ENCODE data around the gene CPOX. TPM values are rescaled to one million over a fixed set of nuclear protein-coding genes. Genes with fewer than 3 reads are reported as not detected.

Gene CPOX
- total and polyA plus RNA-seq, 2 experiments from 2014 or later: 13.3 to 38.3 TPM

DNA sequence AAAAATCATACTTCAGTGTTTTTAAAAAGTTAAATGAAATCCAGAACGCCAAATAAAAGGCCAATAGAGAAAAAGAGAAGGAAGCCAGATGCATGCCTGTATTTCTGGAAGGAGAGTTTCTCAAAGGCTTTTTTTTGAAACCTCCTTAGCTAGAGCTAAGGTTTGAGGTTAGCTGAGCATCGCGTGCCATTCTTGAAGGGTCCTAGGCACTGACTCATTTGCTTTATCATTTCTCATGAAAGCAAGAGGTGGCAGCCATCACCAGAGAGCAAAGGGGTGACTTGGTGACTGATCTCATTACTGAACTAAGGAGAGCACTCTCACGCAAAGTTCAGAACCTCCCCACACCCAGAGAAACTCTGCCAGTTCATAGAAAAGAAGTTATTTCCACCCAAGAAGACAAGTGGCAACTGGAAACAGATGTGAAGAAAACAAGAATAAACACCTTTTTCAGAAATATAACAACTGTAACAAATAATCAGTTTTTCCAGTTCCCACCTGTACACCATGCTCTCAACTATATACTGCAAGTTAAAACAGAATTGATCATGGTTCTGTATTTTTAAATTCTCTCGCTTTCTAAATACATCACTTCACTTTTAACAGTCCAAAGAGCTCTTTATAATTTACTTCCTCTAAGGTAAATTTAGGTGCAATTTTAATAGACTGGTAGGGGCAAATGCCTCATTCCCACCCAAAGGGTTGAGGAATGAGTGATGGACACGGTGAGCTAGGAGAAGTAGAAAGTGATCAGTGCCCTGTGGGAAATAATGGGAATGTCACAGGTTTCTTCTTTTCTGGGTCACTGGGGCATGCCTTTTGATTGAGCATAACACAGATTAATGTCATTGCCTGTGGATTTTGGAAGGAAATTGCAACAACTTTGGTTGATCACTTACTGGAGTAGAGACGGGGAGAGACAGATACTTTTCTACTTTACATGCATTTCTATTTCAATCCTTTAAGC, 37.0 kb downstream of the CPOX start (continued):
- TF ChIP-seq, protein P1, sequence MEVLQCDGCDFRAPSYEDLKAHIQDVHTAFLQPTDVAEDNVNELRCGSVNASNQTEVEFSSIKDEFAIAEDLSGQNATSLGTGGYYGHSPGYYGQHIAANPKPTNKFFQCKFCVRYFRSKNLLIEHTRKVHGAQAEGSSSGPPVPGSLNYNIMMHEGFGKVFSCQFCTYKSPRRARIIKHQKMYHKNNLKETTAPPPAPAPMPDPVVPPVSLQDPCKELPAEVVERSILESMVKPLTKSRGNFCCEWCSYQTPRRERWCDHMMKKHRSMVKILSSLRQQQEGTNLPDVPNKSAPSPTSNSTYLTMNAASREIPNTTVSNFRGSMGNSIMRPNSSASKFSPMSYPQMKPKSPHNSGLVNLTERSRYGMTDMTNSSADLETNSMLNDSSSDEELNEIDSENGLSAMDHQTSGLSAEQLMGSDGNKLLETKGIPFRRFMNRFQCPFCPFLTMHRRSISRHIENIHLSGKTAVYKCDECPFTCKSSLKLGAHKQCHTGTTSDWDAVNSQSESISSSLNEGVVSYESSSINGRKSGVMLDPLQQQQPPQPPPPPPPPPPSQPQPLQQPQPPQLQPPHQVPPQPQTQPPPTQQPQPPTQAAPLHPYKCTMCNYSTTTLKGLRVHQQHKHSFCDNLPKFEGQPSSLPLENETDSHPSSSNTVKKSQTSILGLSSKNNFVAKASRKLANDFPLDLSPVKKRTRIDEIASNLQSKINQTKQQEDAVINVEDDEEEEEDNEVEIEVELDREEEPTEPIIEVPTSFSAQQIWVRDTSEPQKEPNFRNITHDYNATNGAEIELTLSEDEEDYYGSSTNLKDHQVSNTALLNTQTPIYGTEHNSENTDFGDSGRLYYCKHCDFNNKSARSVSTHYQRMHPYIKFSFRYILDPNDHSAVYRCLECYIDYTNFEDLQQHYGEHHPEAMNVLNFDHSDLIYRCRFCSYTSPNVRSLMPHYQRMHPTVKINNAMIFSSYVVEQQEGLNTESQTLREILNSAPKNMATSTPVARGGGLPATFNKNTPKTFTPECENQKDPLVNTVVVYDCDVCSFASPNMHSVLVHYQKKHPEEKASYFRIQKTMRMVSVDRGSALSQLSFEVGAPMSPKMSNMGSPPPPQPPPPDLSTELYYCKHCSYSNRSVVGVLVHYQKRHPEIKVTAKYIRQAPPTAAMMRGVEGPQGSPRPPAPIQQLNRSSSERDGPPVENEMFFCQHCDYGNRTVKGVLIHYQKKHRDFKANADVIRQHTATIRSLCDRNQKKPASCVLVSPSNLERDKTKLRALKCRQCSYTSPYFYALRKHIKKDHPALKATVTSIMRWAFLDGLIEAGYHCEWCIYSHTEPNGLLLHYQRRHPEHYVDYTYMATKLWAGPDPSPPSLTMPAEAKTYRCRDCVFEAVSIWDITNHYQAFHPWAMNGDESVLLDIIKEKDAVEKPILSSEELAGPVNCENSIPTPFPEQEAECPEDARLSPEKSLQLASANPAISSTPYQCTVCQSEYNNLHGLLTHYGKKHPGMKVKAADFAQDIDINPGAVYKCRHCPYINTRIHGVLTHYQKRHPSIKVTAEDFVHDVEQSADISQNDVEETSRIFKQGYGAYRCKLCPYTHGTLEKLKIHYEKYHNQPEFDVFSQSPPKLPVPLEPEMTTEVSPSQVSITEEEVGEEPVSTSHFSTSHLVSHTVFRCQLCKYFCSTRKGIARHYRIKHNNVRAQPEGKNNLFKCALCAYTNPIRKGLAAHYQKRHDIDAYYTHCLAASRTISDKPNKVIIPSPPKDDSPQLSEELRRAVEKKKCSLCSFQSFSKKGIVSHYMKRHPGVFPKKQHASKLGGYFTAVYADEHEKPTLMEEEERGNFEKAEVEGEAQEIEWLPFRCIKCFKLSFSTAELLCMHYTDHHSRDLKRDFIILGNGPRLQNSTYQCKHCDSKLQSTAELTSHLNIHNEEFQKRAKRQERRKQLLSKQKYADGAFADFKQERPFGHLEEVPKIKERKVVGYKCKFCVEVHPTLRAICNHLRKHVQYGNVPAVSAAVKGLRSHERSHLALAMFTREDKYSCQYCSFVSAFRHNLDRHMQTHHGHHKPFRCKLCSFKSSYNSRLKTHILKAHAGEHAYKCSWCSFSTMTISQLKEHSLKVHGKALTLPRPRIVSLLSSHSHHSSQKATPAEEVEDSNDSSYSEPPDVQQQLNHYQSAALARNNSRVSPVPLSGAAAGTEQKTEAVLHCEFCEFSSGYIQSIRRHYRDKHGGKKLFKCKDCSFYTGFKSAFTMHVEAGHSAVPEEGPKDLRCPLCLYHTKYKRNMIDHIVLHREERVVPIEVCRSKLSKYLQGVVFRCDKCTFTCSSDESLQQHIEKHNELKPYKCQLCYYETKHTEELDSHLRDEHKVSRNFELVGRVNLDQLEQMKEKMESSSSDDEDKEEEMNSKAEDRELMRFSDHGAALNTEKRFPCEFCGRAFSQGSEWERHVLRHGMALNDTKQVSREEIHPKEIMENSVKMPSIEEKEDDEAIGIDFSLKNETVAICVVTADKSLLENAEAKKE (CRISPR knock-in tag; IDR thresholded peaks at IDR 0.05): no peak
- TF ChIP-seq EZH2 (IDR thresholded peaks at IDR 0.05; ENCODE audit: low read depth, unreplicated experiment) (no peak), ZNF331 (CRISPR knock-in tag; IDR thresholded peaks at IDR 0.05; ENCODE audit: low read depth) (no peak), EZH2phosphoT487 (IDR thresholded peaks at IDR 0.05; ENCODE audit: unreplicated experiment) (no peak), NANOG (IDR thresholded peaks at IDR 0.05; ENCODE audit: borderline replicate concordance) (no peak)

DNA sequence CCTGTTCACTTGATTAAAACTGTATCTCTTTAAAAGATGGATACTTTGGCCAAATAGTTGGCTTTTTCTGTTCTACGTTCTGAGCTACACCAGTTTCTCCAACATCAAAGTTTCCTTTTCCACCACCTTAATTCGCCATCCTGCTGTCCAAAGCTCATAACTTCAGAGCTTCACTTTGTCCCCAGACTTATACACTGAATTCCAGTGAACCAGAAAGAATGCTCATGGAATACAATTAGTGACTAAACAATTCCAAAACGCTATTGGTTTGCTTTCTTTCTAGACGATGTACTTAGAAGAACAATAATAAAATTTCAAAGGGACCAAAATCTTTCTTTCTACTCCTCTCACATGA, 38.4 kb downstream of the CPOX start:
- ATAC-seq (no peak), DNase-seq (ENCODE audit: low spot score) (no peak)
- Histone ChIP-seq H3K4me2 (no peak overlapping the region), H3K9me2 (ENCODE audit: insufficient read depth) (no peaks in the 10 kb centered on the region), H3K27me3 (ENCODE audit: insufficient read depth) (no peaks in the 10 kb centered on the region), H4K20me1 (replicated peaks; ENCODE audit: insufficient read depth) (no peaks in the 10 kb centered on the region), H3K4me3 (no peak overlapping the region), H3K27ac (ENCODE audit: low read depth) (no peak overlapping the region), H3K36me3 (ENCODE audit: insufficient read depth) (no peaks in the 10 kb centered on the region), H3K79me2 (replicated peaks; ENCODE audit: insufficient read depth) (no peaks in the 10 kb centered on the region), H3K4me1 (ENCODE audit: insufficient read depth) (no peaks in the 10 kb centered on the region), H3F3A (replicated peaks; ENCODE audit: low read depth) (no peaks in the 10 kb centered on the region), H2AFZ (no peak overlapping the region)
- H3K4me3 Mint-ChIP-seq: no peak overlapping the region
- no peak overlapping the region for H3K27ac Mint-ChIP-seq
- no peaks in the 10 kb centered on the region for H3K36me3 Mint-ChIP-seq (ENCODE audit: low read depth)
- peaks cover 2% of the 10 kb centered on the region for H3K27me3 Mint-ChIP-seq (ENCODE audit: insufficient read depth, low read depth, poor library complexity)
- no peaks in the 10 kb centered on the region for H3K9me3 Mint-ChIP-seq
- H3K4me1 Mint-ChIP-seq: no peaks in the 10 kb centered on the region
- no peak for TF ChIP-seq STAT1 (IDR thresholded peaks at IDR 0.05; ENCODE audit: unreplicated experiment)
- TF ChIP-seq, protein P2, sequence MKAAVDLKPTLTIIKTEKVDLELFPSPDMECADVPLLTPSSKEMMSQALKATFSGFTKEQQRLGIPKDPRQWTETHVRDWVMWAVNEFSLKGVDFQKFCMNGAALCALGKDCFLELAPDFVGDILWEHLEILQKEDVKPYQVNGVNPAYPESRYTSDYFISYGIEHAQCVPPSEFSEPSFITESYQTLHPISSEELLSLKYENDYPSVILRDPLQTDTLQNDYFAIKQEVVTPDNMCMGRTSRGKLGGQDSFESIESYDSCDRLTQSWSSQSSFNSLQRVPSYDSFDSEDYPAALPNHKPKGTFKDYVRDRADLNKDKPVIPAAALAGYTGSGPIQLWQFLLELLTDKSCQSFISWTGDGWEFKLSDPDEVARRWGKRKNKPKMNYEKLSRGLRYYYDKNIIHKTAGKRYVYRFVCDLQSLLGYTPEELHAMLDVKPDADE (IDR thresholded peaks at IDR 0.05): no peak
- TF ChIP-seq ZNF331 (CRISPR knock-in tag; IDR thresholded peaks at IDR 0.05; ENCODE audit: low read depth): no peak
- TF ChIP-seq, protein P1 (CRISPR knock-in tag; IDR thresholded peaks at IDR 0.05): no peak

Measured in GM23338 (cell line).